Adrenal gland (tissue), 12 donors: ENCODE measurements around the gene CSH1. TPM values are rescaled to one million over a fixed set of nuclear protein-coding genes. Genes with fewer than 3 reads are reported as not detected.

Experiments
- DNase-seq, 7 donors: peaks; one replicate each; pipeline ENCODE4 v3.0.0-alpha.2; 2019 to 2020
- H3K27ac ChIP-seq, 5 donors: fragments of 200-600 bp; sonication (generic) in 4 of 5; 1 replicate in 3 of 5; 2 replicates in 2 of 5; pipeline versions ENCODE4 v1.5.1 to v1.8.0; 2016 to 2020; ENCODE audit warnings: mild to moderate bottlenecking in 1 of 5
- H3K27me3 ChIP-seq: fragments of 200-600 bp; 2 replicates; pipeline ENCODE4 v1.8.0; 2021
- H3K36me3 ChIP-seq, 2 donors: fragments of 200-600 bp; replicated peaks in 1 of 2; 1 replicate in 1 of 2; 2 replicates in 1 of 2; pipeline versions ENCODE4 v1.5.1 to v1.8.0; 2018 to 2022
- H3K4me1 ChIP-seq, 2 donors: fragments of 200-600 bp; replicated peaks in 1 of 2; 1 replicate in 1 of 2; 2 replicates in 1 of 2; pipeline versions ENCODE4 v1.5.1 to v1.8.0; 2018 to 2021
- H3K4me3 ChIP-seq, 4 donors: fragments of 200-600 bp; sonication (generic) in 3 of 4; one replicate each; pipeline ENCODE4 v1.5.1; 2016 to 2018
- H3K9me3 ChIP-seq, 3 donors: fragments of 200-600 bp; sonication (generic) in 1 of 3; replicated peaks in 1 of 3; 1 replicate in 2 of 3; 2 replicates in 1 of 3; pipeline versions ENCODE4 v1.5.1 to v1.8.0; 2016 to 2021
- POLR2A ChIP-seq, 2 donors: fragments of 450-650 bp; IDR thresholded peaks; one replicate each; pipeline ENCODE4 v1.6.1; 2017; ENCODE audit warnings: antibody characterized with exemption in 2 of 2, mild to moderate bottlenecking in 2 of 2, moderate library complexity in 1 of 2
- WGBS, 4 donors: extraction: QIAGEN DNeasy Blood & Tissue Kit in 2 of 4; methylation state at CpG; one replicate each; pipeline versions ENCODE4 v1.1.5 to v1.1.7; 2013 to 2017; 5-methylcytosine and 5-hydroxymethylcytosine counted together
- intact Hi-C, 2 donors: fragments of 100-400 bp; cut with DNase I; formaldehyde crosslinking; loops; one replicate each; pipeline versions ENCODE4 v1.14.1 to v1.15.0; 2022 to 2023
- polyA plus RNA-seq, 3 donors: library from polyadenylated mRNA; stranded (reverse); fragments of 200-250 nt in 2 of 3; fragments of 350-450 nt in 1 of 3; fragmentation: Illumina TruSeq in 1 of 3; extraction: RNeasy Lipid Tissue Mini Kit (QIAGEN cat#74804) in 1 of 3; gene quantifications; one replicate each; pipeline ENCODE4 v1.2.3, GENCODE V29; 2013 to 2014
- total RNA-seq, 9 donors: library from RNA; depleted of rRNA in 4 of 9; stranded (reverse); fragments of >200 nt in 4 of 9; fragments of 120-200 nt in 1 of 9; fragmentation: NEBNext Ultra II Directional in 1 of 9; extraction: Animal tissue kit (Norgen Biotek cat#: 25700) in 1 of 9; gene quantifications; one replicate each; pipeline versions ENCODE4 v1.1.0 to v1.2.4, GENCODE V29; 2013 to 2023
- TF ChIP-seq, protein P1 (sequence below), 6 experiments: fragments of 450-650 bp in 4 of 6; fragments of 200-600 bp in 2 of 6; sonication (generic) in 1 of 6; IDR thresholded peaks; 1 replicate in 5 of 6; 2 replicates in 1 of 6; pipeline versions ENCODE4 v1.5.1 to v1.8.0; 2016 to 2021; ENCODE audit warnings: antibody characterized with exemption in 6 of 6, mild to moderate bottlenecking in 2 of 6, moderate library complexity in 1 of 6
- donor health status: healthy with polysubstance abuse.
- donor health status: Bipolar disorder and iron deficiency.
- donor health status: DM: yes; HTN: yes; CAD: no.
- donor health status: DM: no; HTN: no; CAD: no.
- donor health status: DM: no; HTN: no; CAD: no.
- donor health status: DM: yes; HTN: yes; CAD: no.

Gene CSH1
- total and polyA plus RNA-seq, 12 donors: 1.4 TPM; not detected in 11

DNA sequence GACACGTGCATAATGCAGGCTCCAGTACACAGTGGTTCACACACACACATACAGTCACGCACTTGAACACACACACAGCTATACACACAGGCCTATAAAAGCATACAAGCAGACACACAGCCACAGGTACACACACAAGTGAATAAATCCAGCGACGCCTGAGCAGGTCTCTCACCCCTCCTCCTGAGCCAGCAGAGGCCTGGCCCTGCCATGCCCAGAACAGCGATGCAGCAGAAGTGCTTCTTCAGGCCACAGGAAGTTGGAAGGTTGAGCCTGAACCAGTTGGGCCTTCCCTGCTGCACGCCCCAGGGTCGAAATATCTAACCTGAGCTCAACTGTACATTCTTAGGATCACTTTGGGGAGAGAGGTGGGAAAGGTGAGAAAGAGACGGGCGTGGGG, 43.0 kb upstream of the CSH1 start:
- WGBS, 4 donors: 89 to 93% (median 90%) methylated on average over 8 to 9 of the region's 9 CpGs
- intact Hi-C loops: no loop called here

GRCh38 chr17:63937920-63938319, 41.5 kb upstream of the CSH1 start:
- TF ChIP-seq, protein P1, sequence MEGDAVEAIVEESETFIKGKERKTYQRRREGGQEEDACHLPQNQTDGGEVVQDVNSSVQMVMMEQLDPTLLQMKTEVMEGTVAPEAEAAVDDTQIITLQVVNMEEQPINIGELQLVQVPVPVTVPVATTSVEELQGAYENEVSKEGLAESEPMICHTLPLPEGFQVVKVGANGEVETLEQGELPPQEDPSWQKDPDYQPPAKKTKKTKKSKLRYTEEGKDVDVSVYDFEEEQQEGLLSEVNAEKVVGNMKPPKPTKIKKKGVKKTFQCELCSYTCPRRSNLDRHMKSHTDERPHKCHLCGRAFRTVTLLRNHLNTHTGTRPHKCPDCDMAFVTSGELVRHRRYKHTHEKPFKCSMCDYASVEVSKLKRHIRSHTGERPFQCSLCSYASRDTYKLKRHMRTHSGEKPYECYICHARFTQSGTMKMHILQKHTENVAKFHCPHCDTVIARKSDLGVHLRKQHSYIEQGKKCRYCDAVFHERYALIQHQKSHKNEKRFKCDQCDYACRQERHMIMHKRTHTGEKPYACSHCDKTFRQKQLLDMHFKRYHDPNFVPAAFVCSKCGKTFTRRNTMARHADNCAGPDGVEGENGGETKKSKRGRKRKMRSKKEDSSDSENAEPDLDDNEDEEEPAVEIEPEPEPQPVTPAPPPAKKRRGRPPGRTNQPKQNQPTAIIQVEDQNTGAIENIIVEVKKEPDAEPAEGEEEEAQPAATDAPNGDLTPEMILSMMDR (IDR thresholded peaks at IDR 0.05): no peak
- no peak for TF ChIP-seq POLR2A (IDR thresholded peaks at IDR 0.05)
- 86 to 90% (median 87%) methylated on average over 4 of the region's 4 CpGs for WGBS, 4 donors
- no peak for DNase-seq
- intact Hi-C loops: no loop called here
- Histone ChIP-seq H3K9me3 (no peaks in the 10 kb centered on the region), H3K27ac (no peak overlapping the region), H3K27me3 (no peaks in the 10 kb centered on the region), H3K4me3 (no peak overlapping the region), H3K4me1 (no peaks in the 10 kb centered on the region), H3K36me3 (no peaks in the 10 kb centered on the region)

More for the DNA sequence above, 43.0 kb upstream of the CSH1 start:
- Histone ChIP-seq H3K4me1 (no peaks in the 10 kb centered on the region), H3K9me3 (no peaks in the 10 kb centered on the region), H3K27me3 (no peaks in the 10 kb centered on the region), H3K4me3 (no peak overlapping the region), H3K36me3 (no peaks in the 10 kb centered on the region), H3K27ac (no peak overlapping the region)
- no peak for TF ChIP-seq POLR2A (IDR thresholded peaks at IDR 0.05)
- TF ChIP-seq, protein P1 (IDR thresholded peaks at IDR 0.05): no peak
- no peak for DNase-seq

- no peak for DNase-seq
- no peaks in the 10 kb centered on the region for H3K27me3 ChIP-seq
- WGBS, 4 donors: 78 to 94% (median 84%) methylated on average over 6 of the region's 6 CpGs
- H3K4me1 ChIP-seq: no peaks in the 10 kb centered on the region
- TF ChIP-seq POLR2A (IDR thresholded peaks at IDR 0.05): no peak
- TF ChIP-seq, protein P1 (IDR thresholded peaks at IDR 0.05): no peak
- H3K4me3 ChIP-seq: no peak overlapping the region
- no peak overlapping the region for H3K27ac ChIP-seq
- H3K9me3 ChIP-seq: no peaks in the 10 kb centered on the region
- no peaks in the 10 kb centered on the region for H3K36me3 ChIP-seq
- intact Hi-C loops: no loop called here
Measured at GRCh38 chr17:63937319-63937718, 40.9 kb upstream of the CSH1 start.

- 75 to 85% (median 81%) methylated on average over 14 to 21 of the region's 21 CpGs for WGBS, 4 donors
- H3K27me3 ChIP-seq: no peaks in the 10 kb centered on the region
- no peak overlapping the region for H3K4me3 ChIP-seq
- no peak for TF ChIP-seq POLR2A (IDR thresholded peaks at IDR 0.05)
- TF ChIP-seq, protein P1 (IDR thresholded peaks at IDR 0.05): no peak
- H3K27ac ChIP-seq: no peak overlapping the region
- no peak for DNase-seq
- H3K36me3 ChIP-seq: no peaks in the 10 kb centered on the region
- no peaks in the 10 kb centered on the region for H3K4me1 ChIP-seq
- H3K9me3 ChIP-seq: no peaks in the 10 kb centered on the region
- intact Hi-C loops: no loop called here
Measured at GRCh38 chr17:63934183-63935112, 38.1 kb upstream of the CSH1 start.
